ENCODE measurements around the gene MGMT.

Gene MGMT

GRCh38 chr10:129580901-129581300, 113.9 kb downstream of the MGMT start:
- in situ Hi-C loops (cut with HindIII; ENCODE audit: low sequenced_read_pairs), result no loop called here
- no peak overlapping the region for H3K4me3 ChIP-seq (ENCODE audit: low read depth, low read length)
- TF ChIP-seq, protein P1, sequence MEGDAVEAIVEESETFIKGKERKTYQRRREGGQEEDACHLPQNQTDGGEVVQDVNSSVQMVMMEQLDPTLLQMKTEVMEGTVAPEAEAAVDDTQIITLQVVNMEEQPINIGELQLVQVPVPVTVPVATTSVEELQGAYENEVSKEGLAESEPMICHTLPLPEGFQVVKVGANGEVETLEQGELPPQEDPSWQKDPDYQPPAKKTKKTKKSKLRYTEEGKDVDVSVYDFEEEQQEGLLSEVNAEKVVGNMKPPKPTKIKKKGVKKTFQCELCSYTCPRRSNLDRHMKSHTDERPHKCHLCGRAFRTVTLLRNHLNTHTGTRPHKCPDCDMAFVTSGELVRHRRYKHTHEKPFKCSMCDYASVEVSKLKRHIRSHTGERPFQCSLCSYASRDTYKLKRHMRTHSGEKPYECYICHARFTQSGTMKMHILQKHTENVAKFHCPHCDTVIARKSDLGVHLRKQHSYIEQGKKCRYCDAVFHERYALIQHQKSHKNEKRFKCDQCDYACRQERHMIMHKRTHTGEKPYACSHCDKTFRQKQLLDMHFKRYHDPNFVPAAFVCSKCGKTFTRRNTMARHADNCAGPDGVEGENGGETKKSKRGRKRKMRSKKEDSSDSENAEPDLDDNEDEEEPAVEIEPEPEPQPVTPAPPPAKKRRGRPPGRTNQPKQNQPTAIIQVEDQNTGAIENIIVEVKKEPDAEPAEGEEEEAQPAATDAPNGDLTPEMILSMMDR (IDR thresholded peaks at IDR 0.05; ENCODE audit: low read depth, low read length), result no peak
- DNase-seq (ENCODE audit: low read depth, low spot score), result no peak

GRCh38 chr10:129581827-129582411, 114.9 kb downstream of the MGMT start:
- in situ Hi-C loops (cut with HindIII; ENCODE audit: low sequenced_read_pairs), result no loop called here
- no peak overlapping the region for H3K4me3 ChIP-seq (ENCODE audit: low read depth, low read length)
- DNase-seq (ENCODE audit: low read depth, low spot score), result no peak
- TF ChIP-seq, protein P1 (IDR thresholded peaks at IDR 0.05; ENCODE audit: low read depth, low read length), result no peak

- TF ChIP-seq, protein P1 (IDR thresholded peaks at IDR 0.05; ENCODE audit: low read depth, low read length), result no peak
- DNase-seq (ENCODE audit: low read depth, low spot score), result no peak
- in situ Hi-C loops (cut with HindIII; ENCODE audit: low sequenced_read_pairs), result no loop called here
- H3K4me3 ChIP-seq (ENCODE audit: low read depth, low read length), result no peak overlapping the region
Measured at GRCh38 chr10:129583831-129584230, 116.8 kb downstream of the MGMT start.

- TF ChIP-seq, protein P1 (IDR thresholded peaks at IDR 0.05; ENCODE audit: low read depth, low read length), result no peak
- in situ Hi-C loops (cut with HindIII; ENCODE audit: low sequenced_read_pairs), result no loop called here
- H3K4me3 ChIP-seq (ENCODE audit: low read depth, low read length), result no peak overlapping the region
- DNase-seq (ENCODE audit: low read depth, low spot score), result no peak
Measured at GRCh38 chr10:129586898-129587443, 119.9 kb downstream of the MGMT start.

DNA sequence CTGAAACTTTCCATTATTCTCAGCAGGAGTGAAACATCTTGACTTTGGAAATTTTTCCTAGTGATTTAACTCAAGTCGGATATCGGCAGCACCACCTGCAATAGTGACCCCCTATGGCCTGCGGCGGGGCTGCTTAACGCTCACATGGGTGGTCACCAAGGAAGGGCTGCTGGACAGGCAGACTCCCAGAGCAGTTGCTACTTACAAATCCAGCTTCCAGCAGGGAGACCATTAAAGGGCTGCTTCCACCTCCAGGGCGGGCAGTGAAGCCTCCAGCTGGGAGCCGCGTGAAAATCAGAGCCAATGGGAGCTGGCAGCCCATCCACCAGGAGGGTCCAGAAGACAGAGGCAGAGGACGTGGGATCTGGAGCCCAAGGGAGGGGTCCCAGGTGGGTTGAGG, 122.5 kb downstream of the MGMT start:
- TF ChIP-seq, protein P1 (IDR thresholded peaks at IDR 0.05; ENCODE audit: low read depth, low read length), result no peak
- in situ Hi-C loops (cut with HindIII; ENCODE audit: low sequenced_read_pairs), result no loop called here
- no peak overlapping the region for H3K4me3 ChIP-seq (ENCODE audit: low read depth, low read length)
- DNase-seq (ENCODE audit: low read depth, low spot score), result no peak

GRCh38 chr10:129593953-129594352, 126.9 kb downstream of the MGMT start:
- TF ChIP-seq, protein P1 (IDR thresholded peaks at IDR 0.05; ENCODE audit: low read depth, low read length), result no peak
- in situ Hi-C loops (cut with HindIII; ENCODE audit: low sequenced_read_pairs), result no loop called here
- DNase-seq (ENCODE audit: low read depth, low spot score), result no peak
- H3K4me3 ChIP-seq (ENCODE audit: low read depth, low read length), result no peak overlapping the region

Measured in astrocyte of the spinal cord (primary cell).